GM13977 (cell line): Measurements from ENCODE around the gene FAT2.
"Not testable (repeated sequence)": the region's sequence is repeated elsewhere in the genome, so short reads cannot be mapped to it uniquely, and the experiment has no call there.

Source experiments
- DNase-seq: peaks from one replicate; pipeline ENCODE4 v3.0.0; 2012; ENCODE audit warnings: low spot score
- in situ Hi-C: fragments of 300-500 bp; cut with MboI; formaldehyde crosslinking; loops from one replicate; pipeline ENCODE4 v1.12.0; 2022; ENCODE audit warnings: low sequenced_read_pairs, low pct_unique_long_range_greater_than_20kb, mixed read lengths, inconsistent platforms; ENCODE audit not compliant: unreplicated experiment
- TF ChIP-seq, protein P1 (sequence below): IDR thresholded peaks from 2 replicates; pipeline ENCODE4 v1.5.1; 2012; ENCODE audit warnings: mild to moderate bottlenecking, control low read depth; ENCODE audit not compliant: insufficient read depth; ENCODE audit errors: extremely low read depth, missing control alignments

Gene FAT2

GRCh38 chr5:151596828-151597539 lies 5.9 kb upstream of the FAT2 start:
- TF ChIP-seq, protein P1, sequence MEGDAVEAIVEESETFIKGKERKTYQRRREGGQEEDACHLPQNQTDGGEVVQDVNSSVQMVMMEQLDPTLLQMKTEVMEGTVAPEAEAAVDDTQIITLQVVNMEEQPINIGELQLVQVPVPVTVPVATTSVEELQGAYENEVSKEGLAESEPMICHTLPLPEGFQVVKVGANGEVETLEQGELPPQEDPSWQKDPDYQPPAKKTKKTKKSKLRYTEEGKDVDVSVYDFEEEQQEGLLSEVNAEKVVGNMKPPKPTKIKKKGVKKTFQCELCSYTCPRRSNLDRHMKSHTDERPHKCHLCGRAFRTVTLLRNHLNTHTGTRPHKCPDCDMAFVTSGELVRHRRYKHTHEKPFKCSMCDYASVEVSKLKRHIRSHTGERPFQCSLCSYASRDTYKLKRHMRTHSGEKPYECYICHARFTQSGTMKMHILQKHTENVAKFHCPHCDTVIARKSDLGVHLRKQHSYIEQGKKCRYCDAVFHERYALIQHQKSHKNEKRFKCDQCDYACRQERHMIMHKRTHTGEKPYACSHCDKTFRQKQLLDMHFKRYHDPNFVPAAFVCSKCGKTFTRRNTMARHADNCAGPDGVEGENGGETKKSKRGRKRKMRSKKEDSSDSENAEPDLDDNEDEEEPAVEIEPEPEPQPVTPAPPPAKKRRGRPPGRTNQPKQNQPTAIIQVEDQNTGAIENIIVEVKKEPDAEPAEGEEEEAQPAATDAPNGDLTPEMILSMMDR = no peak
- in situ Hi-C loops = no loop called here
- no peak for DNase-seq

DNA sequence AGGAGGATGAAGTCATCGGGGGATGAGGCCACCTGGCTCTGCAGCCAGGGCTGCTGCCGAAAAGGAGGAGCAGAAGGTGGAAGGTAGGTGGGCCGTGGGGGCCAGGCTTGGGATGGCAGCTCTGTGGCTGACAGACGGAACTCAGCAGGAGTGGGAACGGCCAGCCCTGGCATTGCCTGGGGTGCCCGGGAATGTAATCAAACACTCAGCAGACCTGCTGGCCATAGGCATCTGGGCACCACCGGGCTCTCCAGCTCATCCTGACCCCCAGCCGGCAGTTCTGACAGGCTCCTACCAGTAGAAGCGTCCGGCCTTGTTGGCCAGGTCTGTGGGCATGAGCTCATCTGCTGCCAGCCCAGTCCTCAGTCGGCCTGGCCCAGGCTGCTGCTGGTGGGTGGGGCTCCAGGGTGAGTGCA lies 4.3 kb upstream of the FAT2 start:
- DNase-seq = no peak
- in situ Hi-C loops = no loop called here
- TF ChIP-seq, protein P1 = no peak

GRCh38 chr5:151592855-151593408 lies 1.8 kb upstream of the FAT2 start:
- in situ Hi-C loops = no loop called here
- DNase-seq = no peak
- TF ChIP-seq, protein P1 = no peak

DNA sequence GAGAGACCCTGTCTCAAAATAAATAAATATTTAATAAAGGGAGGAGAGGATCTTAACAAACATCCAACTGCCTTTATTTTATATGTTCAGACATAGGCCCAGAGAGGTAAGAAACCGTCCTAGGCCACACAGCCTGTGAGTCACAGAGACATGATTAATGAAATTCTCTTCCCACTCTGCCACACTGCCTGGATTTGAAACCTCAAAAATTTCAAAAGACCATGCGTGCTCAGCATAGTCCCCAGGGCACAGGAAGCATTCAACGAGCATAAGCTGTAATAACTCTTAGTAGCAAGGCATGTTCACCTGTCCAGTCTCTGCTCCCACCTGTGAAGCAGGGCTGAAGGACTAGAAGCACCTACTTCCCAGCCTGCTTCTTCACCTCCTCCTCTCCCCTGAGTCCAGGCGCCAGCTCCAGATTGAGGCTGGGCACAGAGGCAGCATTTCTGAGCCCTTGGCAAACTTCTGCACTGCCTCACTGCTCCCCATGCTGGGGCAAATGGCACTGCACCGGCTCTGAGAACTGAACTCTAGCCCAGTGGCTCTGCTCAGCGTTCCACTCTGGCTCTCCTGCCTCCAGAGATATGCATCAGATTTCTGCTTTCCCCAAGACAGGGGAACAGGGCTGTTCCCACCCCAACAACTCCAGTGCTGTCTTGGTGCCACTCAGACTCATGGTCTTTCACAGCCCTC lies 1.1 kb downstream of the FAT2 start:
- TF ChIP-seq, protein P1 = no peak
- DNase-seq = no peak
- in situ Hi-C loops = no loop called here

- in situ Hi-C loops = no loop called here
- DNase-seq = no peak
- TF ChIP-seq, protein P1 = no peak
These were observed 3.2 kb downstream of the FAT2 start for GRCh38 chr5:151587796-151588555.

- TF ChIP-seq, protein P1 = no peak
- DNase-seq = no peak
- in situ Hi-C loops = no loop called here
These were observed 5.2 kb downstream of the FAT2 start for GRCh38 chr5:151585970-151586369.

GRCh38 chr5:151585344-151585743 lies 5.8 kb downstream of the FAT2 start:
- in situ Hi-C loops, DNase-seq: not testable (repeated sequence)
